Measurements from ENCODE around the gene WNT11. TPM values are rescaled to one million over a fixed set of nuclear protein-coding genes. Genes with fewer than 3 reads are reported as not detected.
A peak's percentile ranks its signal among the peaks of the same experiment; 100 is the strongest.

Gene WNT11
- total and polyA plus RNA-seq, 2 of the 13 experiments (the other 11 are each of a cell fraction or from before 2014, with no cell fraction given), result 0.34 to 0.66 TPM

- TF ChIP-seq MEIS1 (CRISPR knock-in tag; IDR thresholded peaks at IDR 0.05; ENCODE audit: borderline replicate concordance), result no peak
- TF ChIP-seq GRHL1 (CRISPR knock-in tag; conservative IDR thresholded peaks at IDR 0.05), result no peak
- peak; percentile 20; the same call in 1 of the 2 replicates for TF ChIP-seq ZNF740 (CRISPR knock-in tag; IDR thresholded peaks at IDR 0.05)
- no peak for TF ChIP-seq SP4 (CRISPR knock-in tag; IDR thresholded peaks at IDR 0.05)
- TF ChIP-seq ZNF230 (CRISPR knock-in tag; IDR thresholded peaks at IDR 0.05), result no peak
- no peak for TF ChIP-seq KLF6 (CRISPR knock-in tag; IDR thresholded peaks at IDR 0.05)
- no peak for TF ChIP-seq GFI1 (CRISPR knock-in tag; IDR thresholded peaks at IDR 0.05; ENCODE audit: borderline replicate concordance)
- no peak for TF ChIP-seq ZNF770 (CRISPR knock-in tag; IDR thresholded peaks at IDR 0.05)
- TF ChIP-seq DBP (CRISPR knock-in tag; IDR thresholded peaks at IDR 0.05; ENCODE audit: not compliant biosample characterization), result no peak
- no peak for TF ChIP-seq ETV5 (CRISPR knock-in tag; IDR thresholded peaks at IDR 0.05; ENCODE audit: borderline replicate concordance)
- no peak for TF ChIP-seq PAXIP1 (CRISPR knock-in tag; conservative IDR thresholded peaks at IDR 0.05)
- TF ChIP-seq HHEX (CRISPR knock-in tag; IDR thresholded peaks at IDR 0.05), result no peak
- no peak for TF ChIP-seq ZNF607 (CRISPR knock-in tag; IDR thresholded peaks at IDR 0.05; ENCODE audit: borderline replicate concordance)
- TF ChIP-seq ISX (CRISPR knock-in tag; conservative IDR thresholded peaks at IDR 0.05), result no peak
- no peak for TF ChIP-seq ZNF672 (CRISPR knock-in tag; IDR thresholded peaks at IDR 0.05)
- TF ChIP-seq GATAD1 (CRISPR knock-in tag; IDR thresholded peaks at IDR 0.05), result no peak
- no peak; the same call in 1 of the 2 replicates for TF ChIP-seq ZNF761 (CRISPR knock-in tag; conservative IDR thresholded peaks at IDR 0.05)
Observed at GRCh38 chr11:76234416-76235232, 28.3 kb upstream of the WNT11 start (continued).
